ENCODE results near the gene PARP11.

The PARP11 gene

GRCh38 chr12:3820122-3820521, 53.1 kb downstream of the PARP11 start:
- DNase-seq = no peak

DNA sequence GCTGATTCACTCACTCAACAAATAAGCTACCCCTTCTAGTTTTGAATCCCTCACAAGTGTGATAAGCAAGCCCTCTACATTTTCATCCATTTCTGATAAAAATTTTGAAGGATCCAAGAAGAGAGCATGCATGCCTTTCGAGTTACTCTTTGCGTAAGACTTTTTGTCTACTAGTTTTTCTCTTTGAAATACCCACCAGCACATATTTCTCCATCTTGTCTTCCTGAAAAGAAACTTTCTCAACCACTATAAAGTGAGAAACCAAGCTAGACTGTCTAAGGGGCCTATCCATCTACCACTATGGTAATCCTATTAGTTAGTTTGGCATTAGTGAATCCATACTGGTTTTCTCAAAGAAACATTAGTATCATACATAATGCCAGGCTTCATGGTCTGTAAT, 56.9 kb downstream of the PARP11 start:
- DNase-seq = no peak

DNA sequence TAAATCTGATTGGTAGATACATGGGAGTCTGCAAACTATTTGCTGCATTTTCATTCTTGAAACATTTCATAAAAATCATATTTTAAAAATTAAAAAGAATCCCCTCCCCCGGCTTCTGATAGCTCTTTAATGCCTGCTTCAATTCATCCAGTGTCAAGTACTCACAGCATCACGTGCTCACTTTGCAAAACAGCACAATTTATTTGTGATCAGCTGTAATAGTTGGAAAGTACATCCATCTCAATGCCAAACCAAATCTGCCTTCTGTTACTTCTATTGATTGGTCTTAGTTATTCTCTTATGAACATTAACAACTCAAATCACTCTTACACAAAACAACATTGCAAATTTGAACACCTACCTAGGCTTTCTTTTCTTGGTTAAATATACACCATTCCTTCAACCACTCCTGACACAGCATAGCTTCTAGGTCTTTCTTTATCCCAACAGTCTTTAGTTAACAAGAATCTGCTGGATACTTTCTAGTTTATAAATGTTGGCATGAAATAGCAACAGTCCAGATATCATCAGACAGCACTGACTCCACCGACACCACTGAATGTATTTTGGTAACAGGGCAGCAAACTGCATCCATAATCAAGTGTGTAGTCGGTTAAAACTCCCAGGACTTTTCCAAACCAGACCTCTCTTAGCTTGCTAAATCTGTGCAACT, 58.0 kb downstream of the PARP11 start:
- DNase-seq = no peak

GRCh38 chr12:3810540-3810939, 62.7 kb downstream of the PARP11 start:
- no peak for DNase-seq

GRCh38 chr12:3810016-3810370, 63.2 kb downstream of the PARP11 start:
- no peak for DNase-seq

- DNase-seq = peak; percentile 7
These were observed 63.7 kb downstream of the PARP11 start for GRCh38 chr12:3809357-3810015.

DNA sequence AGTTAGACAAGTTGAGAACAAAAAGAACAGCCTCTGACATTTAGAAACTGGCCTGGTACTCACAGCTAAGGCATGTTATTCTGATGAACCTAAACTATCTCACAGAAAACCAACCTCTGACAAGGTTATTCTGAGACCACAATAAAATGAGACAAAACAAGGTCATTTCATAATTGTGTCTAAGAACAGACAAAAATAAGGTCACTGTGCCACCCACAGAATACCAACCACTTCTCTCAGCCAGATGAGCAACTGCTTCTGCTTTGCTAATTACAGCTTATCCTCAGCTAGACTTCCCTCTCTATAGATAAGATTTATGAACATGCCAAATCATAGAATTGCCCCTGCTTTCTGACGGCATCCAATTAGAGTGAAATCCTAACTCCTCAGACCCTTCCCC, 68.1 kb downstream of the PARP11 start:
- no peak for DNase-seq

- peak; percentile 81 for DNase-seq
These were observed 69.2 kb downstream of the PARP11 start for GRCh38 chr12:3803865-3804472.

GRCh38 chr12:3802721-3803120, 70.5 kb downstream of the PARP11 start:
- DNase-seq = no peak

GRCh38 chr12:3797531-3798048, 75.6 kb downstream of the PARP11 start:
- DNase-seq = no peak

- no peak for DNase-seq
These were observed 77.6 kb downstream of the PARP11 start for GRCh38 chr12:3795492-3796133.

- DNase-seq = no peak
These were observed 78.1 kb downstream of the PARP11 start for GRCh38 chr12:3795066-3795465.

DNA sequence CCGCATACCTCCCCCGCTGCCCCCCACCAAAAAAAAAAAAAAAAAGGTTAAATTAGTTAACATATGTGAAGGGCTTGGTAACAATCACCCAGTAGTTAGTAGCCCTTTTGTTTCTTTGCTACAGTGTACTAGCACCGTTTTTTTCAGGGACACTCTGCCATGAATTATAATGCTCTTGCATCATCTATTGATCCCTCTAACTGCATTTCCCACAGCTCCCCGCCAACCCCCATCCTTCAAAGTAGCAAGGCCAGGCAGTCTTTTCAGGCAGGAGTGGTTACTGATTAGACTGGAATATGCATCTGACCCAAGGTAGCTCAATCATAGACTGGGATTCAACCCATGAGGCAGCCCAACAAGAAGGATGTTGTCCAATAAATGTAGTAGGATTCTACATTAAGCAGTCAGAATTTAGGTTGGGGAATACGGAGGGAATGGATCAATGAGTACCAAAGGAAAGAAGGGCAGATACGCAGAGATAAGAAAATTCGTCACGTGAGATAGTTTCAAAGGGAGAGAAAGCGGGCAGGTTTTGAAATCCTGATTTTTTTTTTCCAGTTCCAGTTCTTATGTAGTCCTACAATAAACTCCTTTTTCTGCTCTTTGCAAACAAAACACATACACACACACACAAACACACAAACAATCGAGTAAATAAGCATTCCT, 80.4 kb downstream of the PARP11 start:
- no peak for DNase-seq

DNA sequence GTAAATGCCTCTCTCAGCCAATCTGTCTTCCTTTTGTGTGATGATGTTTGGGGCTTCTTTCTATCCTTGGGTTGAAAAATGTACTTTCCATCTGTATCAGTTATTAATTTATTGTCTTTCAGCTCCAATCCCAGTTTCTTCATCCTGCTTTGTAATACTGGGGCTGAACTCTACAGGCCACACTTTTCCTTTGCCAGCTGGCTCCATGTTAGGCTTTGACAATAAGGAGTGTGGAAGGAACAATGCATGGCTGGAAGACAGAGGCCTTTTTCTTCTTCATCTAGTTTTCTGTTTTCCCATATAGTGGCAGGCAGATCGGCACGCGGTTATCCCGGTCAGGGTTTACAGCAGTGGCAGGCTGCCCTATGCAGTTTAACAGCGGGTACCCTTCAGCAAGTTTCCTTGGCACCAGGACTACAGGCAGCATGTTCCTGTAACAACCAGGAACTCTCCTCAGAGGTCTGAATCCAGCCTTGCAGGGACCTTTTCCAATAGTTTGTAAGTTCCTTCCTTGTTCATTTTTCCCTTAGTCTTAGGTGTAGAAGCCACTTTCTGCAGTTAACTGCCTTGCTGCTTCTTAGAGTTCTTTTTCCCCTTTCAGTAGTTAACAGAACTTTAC, 81.8 kb downstream of the PARP11 start:
- no peak for DNase-seq

- no peak for DNase-seq
These were observed 82.6 kb downstream of the PARP11 start for GRCh38 chr12:3790642-3791041.

GRCh38 chr12:3789838-3790237, 83.4 kb downstream of the PARP11 start:
- no peak for DNase-seq

DNA sequence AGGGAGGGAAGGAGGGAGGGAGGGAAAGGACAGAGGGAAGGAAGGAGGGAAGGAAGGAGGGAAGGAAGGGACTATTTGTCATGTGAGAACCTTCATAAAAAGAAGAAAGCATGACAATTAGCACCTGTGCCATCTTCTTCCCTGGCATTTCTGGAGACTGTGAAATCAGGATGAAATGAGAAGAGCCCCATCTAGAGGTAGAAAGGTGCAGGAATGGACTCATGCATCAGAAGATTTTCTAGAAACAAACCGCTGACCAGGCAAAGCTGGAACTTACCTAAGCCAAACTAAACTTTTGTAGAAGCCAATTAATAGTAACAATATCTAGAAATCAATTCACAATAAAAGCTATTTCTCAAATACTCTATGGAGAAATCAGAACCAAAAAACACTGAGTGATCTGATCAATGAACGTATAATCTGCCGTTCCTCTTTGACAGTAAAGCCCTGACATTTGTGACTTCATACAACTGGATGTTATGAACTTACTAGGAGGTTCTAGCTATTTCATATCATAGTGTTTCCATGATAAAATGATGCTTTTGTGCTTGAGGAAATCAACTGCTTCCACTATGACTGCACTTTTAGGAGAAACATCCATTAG, 95.9 kb downstream of the PARP11 start:
- DNase-seq = no peak

DNA sequence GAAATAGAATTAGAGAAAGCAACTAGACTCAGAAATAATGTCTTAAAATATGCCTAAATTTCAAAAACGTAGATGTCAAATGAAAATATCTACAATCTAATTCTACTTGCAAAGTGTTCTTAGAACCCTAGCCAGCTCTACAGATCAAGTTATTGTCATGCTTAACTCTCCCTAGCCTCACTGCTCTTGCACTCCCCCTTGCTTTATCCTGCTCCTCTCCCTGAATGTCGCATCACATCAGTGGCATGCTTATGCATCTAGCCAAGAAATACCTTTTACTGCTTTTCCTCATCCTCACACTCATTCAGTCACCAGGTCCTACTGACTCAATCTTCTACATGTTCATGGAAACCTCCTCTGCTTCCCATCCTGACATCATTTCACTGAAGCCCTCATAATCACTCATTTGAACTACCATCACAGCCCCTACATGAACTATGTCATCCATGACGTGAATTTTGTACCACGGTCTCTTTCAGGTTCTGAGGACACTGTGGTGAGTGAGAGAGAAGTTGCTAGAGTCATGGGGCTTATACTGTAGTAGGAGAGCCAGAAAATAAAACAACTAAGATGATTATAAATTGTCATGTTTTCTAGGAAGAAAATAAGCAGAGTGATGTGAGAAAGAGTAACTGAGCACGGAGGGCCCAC, 97.7 kb downstream of the PARP11 start:
- no peak for DNase-seq

GRCh38 chr12:3772380-3772779, 100.8 kb downstream of the PARP11 start:
- DNase-seq = no peak

GRCh38 chr12:3771853-3772252, 101.3 kb downstream of the PARP11 start:
- DNase-seq = no peak

- DNase-seq = no peak
These were observed 102.3 kb downstream of the PARP11 start for GRCh38 chr12:3770891-3771290.
